Measurements from ENCODE around the gene ACOXL.
"Not testable (repeated sequence)": the region's sequence is repeated elsewhere in the genome, so short reads cannot be mapped to it uniquely, and the experiment has no call there.

Gene ACOXL

GRCh38 chr2:110855841-110856240 lies 123.5 kb downstream of the ACOXL start:
- DNase-seq (ENCODE audit: low spot score) = not testable (repeated sequence)

- no peak for DNase-seq (ENCODE audit: low spot score)
Measured at GRCh38 chr2:110858135-110858725, 125.9 kb downstream of the ACOXL start.

- DNase-seq (ENCODE audit: low spot score) = no peak
Measured at GRCh38 chr2:110858993-110859701, 126.8 kb downstream of the ACOXL start.

- DNase-seq (ENCODE audit: low spot score) = no peak
Measured at GRCh38 chr2:110860630-110861029, 128.3 kb downstream of the ACOXL start.

GRCh38 chr2:110861616-110862260 lies 129.4 kb downstream of the ACOXL start:
- no peak for DNase-seq (ENCODE audit: low spot score)

GRCh38 chr2:110863726-110864125 lies 131.4 kb downstream of the ACOXL start:
- DNase-seq (ENCODE audit: low spot score) = no peak

GRCh38 chr2:110864176-110864575 lies 131.8 kb downstream of the ACOXL start:
- DNase-seq (ENCODE audit: low spot score) = no peak

- DNase-seq (ENCODE audit: low spot score) = no peak
Measured at GRCh38 chr2:110864731-110865130, 132.4 kb downstream of the ACOXL start.

- DNase-seq (ENCODE audit: low spot score) = peak; percentile 23
Measured at GRCh38 chr2:110865188-110865587, 132.8 kb downstream of the ACOXL start.

- DNase-seq (ENCODE audit: low spot score) = no peak
Measured at GRCh38 chr2:110866045-110866444, 133.7 kb downstream of the ACOXL start.

- peak; percentile 1 for DNase-seq (ENCODE audit: low spot score)
Measured at GRCh38 chr2:110866466-110866865, 134.1 kb downstream of the ACOXL start.

GRCh38 chr2:110867078-110867477 lies 134.7 kb downstream of the ACOXL start:
- DNase-seq (ENCODE audit: low spot score) = no peak

GRCh38 chr2:110868971-110869370 lies 136.6 kb downstream of the ACOXL start:
- no peak for DNase-seq (ENCODE audit: low spot score)

- peak; percentile 86 for DNase-seq (ENCODE audit: low spot score)
Measured at GRCh38 chr2:110869472-110870446, 137.4 kb downstream of the ACOXL start.

- no peak for DNase-seq (ENCODE audit: low spot score)
Measured at GRCh38 chr2:110870545-110870944, 138.2 kb downstream of the ACOXL start.

GRCh38 chr2:110871637-110872036 lies 139.3 kb downstream of the ACOXL start:
- DNase-seq (ENCODE audit: low spot score) = no peak

- no peak for DNase-seq (ENCODE audit: low spot score)
Measured at GRCh38 chr2:110872521-110872920, 140.1 kb downstream of the ACOXL start.

- no peak for DNase-seq (ENCODE audit: low spot score)
Measured at GRCh38 chr2:110873056-110873502, 140.7 kb downstream of the ACOXL start.

GRCh38 chr2:110873597-110874452 lies 141.5 kb downstream of the ACOXL start:
- no peak for DNase-seq (ENCODE audit: low spot score)

GRCh38 chr2:110874453-110875383 lies 142.3 kb downstream of the ACOXL start:
- DNase-seq (ENCODE audit: low spot score) = no peak
